Mesendoderm (in vitro differentiated cells): ENCODE measurements around the gene SKP1.
"Not testable (repeated sequence)": the region's sequence is repeated elsewhere in the genome, so short reads cannot be mapped to it uniquely, and the experiment has no call there.

Source experiments
- DNase-seq: peaks from one replicate; pipeline ENCODE4 v3.0.0; 2013
- H2AK5ac ChIP-seq: 2 replicates; pipeline ENCODE4 v1.6.1; 2013; ENCODE audit warnings: low read length, inconsistent platforms
- H2BK120ac ChIP-seq: 2 replicates; pipeline ENCODE4 v1.6.1; 2013; ENCODE audit warnings: low read depth, mild to moderate bottlenecking, low read length, moderate library complexity, mixed read lengths
- H2BK15ac ChIP-seq: replicated peaks from 2 replicates; pipeline ENCODE4 v1.6.1; 2013; ENCODE audit warnings: low read depth, mild to moderate bottlenecking, moderate library complexity
- H2BK5ac ChIP-seq: 2 replicates; pipeline ENCODE4 v1.6.1; 2013; ENCODE audit warnings: low read length, inconsistent platforms
- H3K18ac ChIP-seq: 2 replicates; pipeline ENCODE4 v1.6.1; 2013; ENCODE audit warnings: mild to moderate bottlenecking, low read length, mixed read lengths
- H3K23ac ChIP-seq: one replicate; pipeline ENCODE4 v1.6.1; 2013; ENCODE audit warnings: low read length
- H3K27ac ChIP-seq: 2 replicates; pipeline ENCODE4 v1.5.1; 2013; ENCODE audit warnings: low read depth, mild to moderate bottlenecking, inconsistent platforms, low read length, moderate library complexity
- H3K27me3 ChIP-seq: 2 replicates; pipeline ENCODE4 v1.6.1; 2013; ENCODE audit warnings: low read length, control low read depth, mild to moderate bottlenecking, inconsistent platforms; ENCODE audit not compliant: insufficient read depth, poor library complexity
- H3K36me3 ChIP-seq: 2 replicates; pipeline ENCODE4 v1.6.1; 2013; ENCODE audit warnings: low read length, inconsistent platforms; ENCODE audit not compliant: control insufficient read depth, insufficient read depth
- H3K4ac ChIP-seq: one replicate; pipeline ENCODE4 v1.6.1; 2013; ENCODE audit warnings: low read depth, mild to moderate bottlenecking, low read length, moderate library complexity
- H3K4me1 ChIP-seq: 2 replicates; pipeline ENCODE4 v1.6.1; 2013; ENCODE audit warnings: low read depth, low read length, inconsistent platforms; ENCODE audit not compliant: control insufficient read depth
- H3K4me2 ChIP-seq: 2 replicates; pipeline ENCODE4 v1.6.1; 2013; ENCODE audit warnings: low read length
- H3K4me3 ChIP-seq: 2 replicates; pipeline ENCODE4 v1.5.1; 2013; ENCODE audit warnings: mild to moderate bottlenecking, low read length
- H3K56ac ChIP-seq: one replicate; pipeline ENCODE4 v1.6.1; 2013; ENCODE audit warnings: low read length
- H3K79me1 ChIP-seq: 2 replicates; pipeline ENCODE4 v1.6.1; 2013; ENCODE audit warnings: low read length, inconsistent platforms
- H3K79me2 ChIP-seq: 2 replicates; pipeline ENCODE4 v1.6.1; 2013; ENCODE audit warnings: mild to moderate bottlenecking, low read length; ENCODE audit not compliant: control insufficient read depth, insufficient read depth
- H3K9ac ChIP-seq: 2 replicates; pipeline ENCODE4 v1.6.1; 2013; ENCODE audit warnings: low read length, inconsistent platforms
- H4K5ac ChIP-seq: one replicate; pipeline ENCODE4 v1.6.1; 2013; ENCODE audit warnings: low read length
- H4K8ac ChIP-seq: one replicate; pipeline ENCODE4 v1.6.1; 2013; ENCODE audit warnings: low read depth, mild to moderate bottlenecking, control low read depth, low read length, moderate library complexity
- WGBS: extraction: QIAGEN DNeasy Blood & Tissue Kit; methylation state at CpG from one replicate; pipeline ENCODE4 v1.1.7; 2013; ENCODE audit warnings: low lambda C conversion rate, missing lambda C conversion rate; ENCODE audit not compliant: insufficient coverage; ENCODE audit errors: extremely low coverage; 5-methylcytosine and 5-hydroxymethylcytosine counted together

The SKP1 gene

DNA sequence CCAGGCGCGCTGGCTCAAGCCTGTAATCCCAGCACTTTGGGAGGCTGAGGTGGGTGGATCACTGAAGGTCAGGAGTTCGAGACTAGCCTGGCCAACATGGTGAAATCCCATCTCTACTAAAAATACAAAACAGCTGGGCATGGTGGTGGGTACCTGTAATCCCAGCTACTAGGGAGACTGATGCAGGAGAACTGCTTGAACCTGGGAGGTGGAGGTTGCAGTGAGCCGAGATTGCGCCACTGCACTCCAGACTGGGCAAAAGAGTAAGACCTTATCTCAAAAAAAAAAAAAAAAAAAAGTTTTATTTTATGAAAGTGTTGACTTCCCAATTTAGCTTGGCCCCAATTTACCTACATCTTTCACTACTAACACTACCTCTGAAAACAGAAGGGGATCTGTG is 44.9 kb upstream of the SKP1 start:
- H3K56ac ChIP-seq, H3K18ac ChIP-seq, H3K23ac ChIP-seq, H3K4me2 ChIP-seq, H3K4ac ChIP-seq, DNase-seq, H2BK5ac ChIP-seq, H4K8ac ChIP-seq, H3K36me3 ChIP-seq, H2BK15ac ChIP-seq, H3K27ac ChIP-seq, H3K79me1 ChIP-seq, H2AK5ac ChIP-seq, H2BK120ac ChIP-seq, H4K5ac ChIP-seq, H3K4me3 ChIP-seq, H3K4me1 ChIP-seq, H3K27me3 ChIP-seq, H3K9ac ChIP-seq: not testable (repeated sequence)
- no CpG with 5 or more reads among the region's 5 CpGs for WGBS
- peaks cover 85% of the 10 kb centered on the region for H3K79me2 ChIP-seq

DNA sequence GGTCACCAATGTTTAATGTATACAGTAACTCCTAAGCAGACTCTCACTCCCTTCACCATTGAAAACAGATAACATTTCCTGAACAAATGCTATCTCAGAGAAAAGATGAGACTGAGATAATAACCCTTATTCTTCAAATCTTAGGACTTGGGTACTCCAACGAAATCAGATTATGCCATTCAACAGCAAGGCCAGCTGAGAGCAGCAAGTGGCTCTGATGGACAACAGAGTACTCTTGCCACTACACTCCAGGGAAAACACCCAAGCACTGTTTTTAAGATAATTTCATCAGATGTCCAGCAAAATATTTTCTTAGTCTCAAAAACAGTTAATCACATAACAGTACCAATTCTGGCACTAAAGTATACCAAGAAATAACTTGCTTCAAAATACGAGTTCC is 39.0 kb upstream of the SKP1 start:
- Histone ChIP-seq H3K23ac (no peak overlapping the region), H2BK120ac (no peak overlapping the region), H3K4me2 (no peak overlapping the region), H3K79me1 (no peaks in the 10 kb centered on the region), H2BK5ac (no peak overlapping the region), H2BK15ac (no peak overlapping the region), H3K27me3 (no peaks in the 10 kb centered on the region), H4K5ac (no peak overlapping the region), H3K4me1 (no peaks in the 10 kb centered on the region), H3K27ac (no peak overlapping the region), H3K18ac (no peak overlapping the region), H4K8ac (no peak overlapping the region), H3K36me3 (peaks cover 3% of the 10 kb centered on the region), H3K9ac (no peak overlapping the region), H2AK5ac (no peak overlapping the region), H3K56ac (no peak overlapping the region), H3K79me2 (peaks cover 87% of the 10 kb centered on the region), H3K4ac (no peak overlapping the region), H3K4me3 (no peak overlapping the region)
- no peak for DNase-seq
- no CpG with 5 or more reads among the region's 2 CpGs for WGBS

DNA sequence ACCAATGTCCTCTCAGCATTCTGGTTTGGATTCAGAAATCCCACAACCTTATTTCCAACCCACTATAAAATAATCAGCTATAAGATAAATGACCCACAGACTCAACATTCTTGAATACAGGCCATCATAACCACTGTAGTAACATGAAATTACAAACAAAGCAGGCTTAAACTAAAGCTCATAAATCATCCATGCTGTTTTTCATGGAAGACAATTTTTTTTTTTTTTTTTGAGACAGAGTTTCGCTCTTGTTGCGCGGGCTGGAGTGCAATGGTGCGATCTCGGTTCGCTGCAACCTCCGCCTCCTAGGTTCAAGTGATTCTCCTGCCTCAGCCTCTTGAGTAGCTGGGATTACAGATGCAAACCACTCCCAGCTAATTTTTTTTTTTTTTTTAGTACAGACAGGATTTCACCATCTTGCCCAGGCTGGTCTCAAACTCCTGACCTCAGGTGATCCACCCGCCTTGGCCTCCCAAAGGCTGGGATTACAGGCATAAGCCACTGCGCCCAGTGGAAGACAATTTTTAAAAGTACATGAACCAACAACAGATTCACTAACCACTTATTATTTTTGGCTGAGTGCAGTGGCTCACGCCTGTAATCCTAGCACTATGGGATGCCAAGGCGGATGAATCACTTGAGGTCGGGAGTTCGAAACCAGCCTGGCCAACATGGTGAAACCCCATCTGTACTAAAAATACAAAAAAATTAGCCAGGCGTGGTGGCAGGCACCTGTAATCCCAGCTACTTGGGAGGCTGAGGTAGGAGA is 34.7 kb upstream of the SKP1 start:
- not testable (repeated sequence) for H3K4me2 ChIP-seq, H2BK15ac ChIP-seq, H3K18ac ChIP-seq, H3K27ac ChIP-seq, H3K23ac ChIP-seq, H3K79me1 ChIP-seq, H2BK5ac ChIP-seq, H2BK120ac ChIP-seq, H3K9ac ChIP-seq, H3K4me3 ChIP-seq, DNase-seq, H3K4me1 ChIP-seq, H3K36me3 ChIP-seq, H3K27me3 ChIP-seq, H3K4ac ChIP-seq, H3K56ac ChIP-seq, H2AK5ac ChIP-seq, H4K5ac ChIP-seq, H4K8ac ChIP-seq
- WGBS: no CpG with 5 or more reads among the region's 14 CpGs
- peaks cover 87% of the 10 kb centered on the region for H3K79me2 ChIP-seq

DNA sequence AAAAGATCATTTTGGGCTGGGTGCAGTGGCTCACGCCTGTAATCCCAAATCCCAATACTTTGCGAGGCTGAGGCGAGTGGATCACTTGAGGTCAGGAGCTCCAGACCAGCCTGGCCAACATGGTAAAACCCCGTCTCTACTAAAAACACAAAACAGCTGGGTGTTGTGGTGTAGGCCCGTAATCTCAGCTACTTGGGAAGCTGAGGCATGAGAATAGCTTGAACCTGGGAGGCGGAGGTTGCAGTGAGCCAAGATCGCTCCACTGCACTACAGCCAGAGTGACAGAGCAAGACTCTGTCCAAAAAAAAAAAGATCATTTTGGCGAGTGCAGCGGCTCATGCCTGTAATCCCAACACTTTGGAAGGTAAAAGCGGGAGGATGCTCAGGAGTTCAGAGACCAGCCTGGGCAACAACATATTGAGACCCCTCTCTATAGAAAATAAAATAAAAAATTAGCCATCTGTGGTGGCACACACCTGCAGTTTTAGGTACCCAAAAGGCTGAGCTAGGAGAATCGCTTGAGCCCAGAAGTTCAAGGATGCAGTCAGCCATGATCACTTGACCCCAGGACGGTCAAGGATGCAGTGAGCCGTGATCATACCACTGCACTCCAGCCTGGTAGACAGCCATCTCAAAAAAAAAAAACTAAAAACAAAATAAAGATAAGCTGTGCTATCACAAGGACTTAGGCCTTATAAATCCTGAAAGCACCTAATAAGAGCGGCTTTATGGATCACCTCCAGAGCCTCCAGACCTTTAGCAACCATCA is 32.9 kb upstream of the SKP1 start:
- Histone ChIP-seq H3K4me1 (no peaks in the 10 kb centered on the region), H3K4ac (no peak overlapping the region), H3K79me2 (peaks cover 85% of the 10 kb centered on the region), H4K8ac (no peak overlapping the region), H3K9ac (no peak overlapping the region), H3K56ac (no peak overlapping the region), H4K5ac (no peak overlapping the region), H3K4me2 (no peak overlapping the region), H2AK5ac (no peak overlapping the region), H3K27me3 (no peaks in the 10 kb centered on the region), H3K23ac (no peak overlapping the region), H3K18ac (no peak overlapping the region), H2BK120ac (no peak overlapping the region), H2BK15ac (no peak overlapping the region), H3K4me3 (no peak overlapping the region), H2BK5ac (no peak overlapping the region), H3K79me1 (peaks cover 3% of the 10 kb centered on the region), H3K36me3 (no peaks in the 10 kb centered on the region), H3K27ac (no peak overlapping the region)
- DNase-seq: no peak
- WGBS: no CpG with 5 or more reads among the region's 14 CpGs

DNA sequence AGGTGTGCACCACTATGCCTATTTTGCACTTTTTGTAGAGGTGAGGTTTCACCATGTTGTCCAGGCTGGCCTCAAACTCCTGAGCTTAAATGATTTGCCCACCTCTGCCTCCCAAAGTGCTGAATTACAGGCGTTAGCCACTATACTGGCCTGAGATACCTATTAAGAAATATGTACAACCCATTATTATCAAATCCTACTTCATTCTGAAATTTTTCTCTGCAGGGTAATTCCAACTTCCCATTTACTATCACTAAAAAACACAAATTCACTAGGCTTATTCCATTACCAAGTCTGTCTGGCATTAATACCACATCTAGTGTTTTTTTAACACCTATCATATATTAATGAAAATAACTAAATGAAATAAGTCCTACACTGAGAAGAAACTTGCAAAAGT is 30.9 kb upstream of the SKP1 start:
- Histone ChIP-seq H4K8ac (no peak overlapping the region), H3K56ac (no peak overlapping the region), H3K23ac (no peak overlapping the region), H3K27me3 (no peaks in the 10 kb centered on the region), H2BK120ac (no peak overlapping the region), H3K4ac (no peak overlapping the region), H4K5ac (no peak overlapping the region), H3K9ac (no peak overlapping the region), H3K4me1 (no peaks in the 10 kb centered on the region), H3K79me1 (peaks cover 9% of the 10 kb centered on the region), H2BK15ac (no peak overlapping the region), H3K27ac (no peak overlapping the region), H3K4me3 (no peak overlapping the region), H3K18ac (no peak overlapping the region), H2AK5ac (no peak overlapping the region), H3K79me2 (peaks cover 86% of the 10 kb centered on the region), H3K36me3 (no peaks in the 10 kb centered on the region), H3K4me2 (no peak overlapping the region), H2BK5ac (no peak overlapping the region)
- no peak for DNase-seq
- no CpG with 5 or more reads among the region's 1 CpG for WGBS
